HepG2 (cell line): ENCODE results near the gene KCNQ1OT1. TPM values are rescaled to one million over a fixed set of nuclear protein-coding genes. Genes with fewer than 3 reads are reported as not detected.
A peak's percentile ranks its signal among the peaks of the same experiment; 100 is the strongest.

Experiments used
- ARHGAP35 ChIP-seq: sonication (generic); formaldehyde crosslinking; IDR thresholded peaks from 2 replicates; pipeline ENCODE4 v1.9.0; 2022; ENCODE audit warnings: mild to moderate bottlenecking, inconsistent platforms, moderate library complexity, missing genetic modification reagents, borderline replicate concordance
- ARNT ChIP-seq: fragments of 450-650 bp; IDR thresholded peaks from 2 replicates; pipeline ENCODE4 v1.6.1; 2017
- CREBL2 ChIP-seq: sonication (generic); formaldehyde crosslinking; IDR thresholded peaks from 2 replicates; pipeline ENCODE4 v1.8.1; 2023; ENCODE audit warnings: missing genetic modification reagents, mild to moderate bottlenecking, borderline replicate concordance
- GFI1 ChIP-seq: sonication (generic); formaldehyde crosslinking; IDR thresholded peaks from 2 replicates; pipeline ENCODE4 v1.5.0; 2020; ENCODE audit warnings: missing genetic modification reagents, mild to moderate bottlenecking, borderline replicate concordance
- MBNL3 ChIP-seq: fragments of 250-450 bp; sonication (Bioruptor Pico); conservative IDR thresholded peaks from 2 replicates; pipeline ENCODE4 v1.8.0; 2022; ENCODE audit warnings: mild to moderate bottlenecking, inconsistent platforms
- MTF1 ChIP-seq: sonication (generic); formaldehyde crosslinking; IDR thresholded peaks from 2 replicates; pipeline ENCODE4 v1.5.0; 2020; ENCODE audit warnings: missing genetic modification reagents
- NR2F2 ChIP-seq: IDR thresholded peaks from 2 replicates; pipeline ENCODE4 v1.6.1; 2012; ENCODE audit warnings: low read depth, inconsistent platforms, borderline replicate concordance
- PCBP2 ChIP-seq: fragments of 200-400 bp; formaldehyde crosslinking; optimal IDR thresholded peaks from 2 replicates; pipeline ENCODE3; 2018; ENCODE audit warnings: low read length, low read depth; ENCODE audit not compliant: poor library complexity, severe bottlenecking
- RNF2 ChIP-seq: fragments of 450-650 bp; conservative IDR thresholded peaks from 2 replicates; pipeline ENCODE4 v1.6.1; 2016; ENCODE audit warnings: low read depth
- SKI ChIP-seq: fragments of 450-650 bp; IDR thresholded peaks from one replicate; pipeline ENCODE4 v1.6.1; 2018; ENCODE audit warnings: mild to moderate bottlenecking; ENCODE audit not compliant: partially characterized antibody
- SP4 ChIP-seq: sonication (generic); formaldehyde crosslinking; IDR thresholded peaks from 2 replicates; pipeline ENCODE4 v1.8.1; 2023; ENCODE audit warnings: mild to moderate bottlenecking, missing genetic modification reagents
- SRSF1 ChIP-seq: fragments of 200-400 bp; formaldehyde crosslinking; optimal IDR thresholded peaks from 2 replicates; pipeline ENCODE3; 2017; ENCODE audit warnings: mild to moderate bottlenecking, low read depth, low read length, moderate library complexity
- TBX3 ChIP-seq: fragments of 450-650 bp; IDR thresholded peaks from 2 replicates; pipeline ENCODE4 v1.6.1; 2017; ENCODE audit warnings: antibody characterized with exemption, mild to moderate bottlenecking, inconsistent platforms, borderline replicate concordance
- TP53 ChIP-seq: sonication (generic); formaldehyde crosslinking; conservative IDR thresholded peaks from 2 replicates; pipeline ENCODE4 v1.4.0; 2020; ENCODE audit warnings: missing genetic modification reagents
- U2AF1 ChIP-seq: fragments of 200-400 bp; formaldehyde crosslinking; optimal IDR thresholded peaks from 2 replicates; pipeline ENCODE3; 2017; ENCODE audit warnings: mild to moderate bottlenecking, low read depth, low read length
- ZBTB38 ChIP-seq: sonication (generic); formaldehyde crosslinking; IDR thresholded peaks from 2 replicates; pipeline ENCODE4 v1.5.1; 2020; ENCODE audit warnings: mild to moderate bottlenecking, missing genetic modification reagents
- ZFX ChIP-seq: sonication (generic); formaldehyde crosslinking; IDR thresholded peaks from 2 replicates; pipeline ENCODE4 v1.4.0; 2020; ENCODE audit warnings: mild to moderate bottlenecking, low read depth, missing genetic modification reagents, moderate library complexity
- ZFYVE20 ChIP-seq: sonication (generic); formaldehyde crosslinking; IDR thresholded peaks from 2 replicates; pipeline ENCODE4 v1.8.0; 2023; ENCODE audit warnings: low read depth, mild to moderate bottlenecking, moderate library complexity, missing genetic modification reagents, borderline replicate concordance
- ZNF276 ChIP-seq: sonication (generic); formaldehyde crosslinking; IDR thresholded peaks from 2 replicates; pipeline ENCODE4 v1.4.0; 2020; ENCODE audit warnings: mild to moderate bottlenecking, low read depth, missing genetic modification reagents
- ZNF550 ChIP-seq: sonication (generic); formaldehyde crosslinking; IDR thresholded peaks from 2 replicates; pipeline ENCODE4 v1.4.0; 2020; ENCODE audit warnings: mild to moderate bottlenecking, missing genetic modification reagents, borderline replicate concordance
- ZNF614 ChIP-seq: IDR thresholded peaks from 2 replicates; pipeline ENCODE4 v1.6.1; 2018; ENCODE audit warnings: missing biosample characterization, missing genetic modification reagents, inconsistent platforms, borderline replicate concordance
- ZNF616 ChIP-seq: sonication (generic); formaldehyde crosslinking; IDR thresholded peaks from 2 replicates; pipeline ENCODE4 v1.5.0; 2020; ENCODE audit warnings: low read depth, mild to moderate bottlenecking, missing genetic modification reagents
- ZNF761 ChIP-seq: sonication (generic); formaldehyde crosslinking; conservative IDR thresholded peaks from 2 replicates; pipeline ENCODE4 v1.4.0; 2020; ENCODE audit warnings: mild to moderate bottlenecking, missing genetic modification reagents
- polyA plus RNA-seq, 8 experiments: library from polyadenylated mRNA; depleted of rRNA in 3 of 8; stranded (reverse) in 7 of 8; unstranded in 1 of 8; fragments of >200 nt; fragmentation: Illumina TruSeq in 4 of 8; extraction: Trizol in 4 of 8; gene quantifications; 2 replicates each; pipeline versions ENCODE4 v1.2.1 to v1.2.3, GENCODE V29; 2011 to 2016; ENCODE audit warnings: low read depth in 4 of 8, missing spikeins in 1 of 8, mixed read lengths in 1 of 8; ENCODE audit not compliant: insufficient read depth in 1 of 8
- total RNA-seq, 5 experiments: library from RNA; depleted of rRNA; stranded (reverse); fragments of >200 nt; fragmentation: Illumina TruSeq; extraction: Trizol; gene quantifications; 2 replicates each; pipeline ENCODE4 v1.2.3, GENCODE V29; 2016; ENCODE audit warnings: low read depth in 1 of 5
- TF ChIP-seq, protein P1 (sequence below): IDR thresholded peaks from 2 replicates; pipeline ENCODE4 v1.6.1; 2012; ENCODE audit warnings: low read depth, low read length, improper control_type of control experiment
- TF ChIP-seq, protein P2 (sequence below): IDR thresholded peaks from 2 replicates; pipeline ENCODE4 v1.6.1; 2016

KCNQ1OT1 gene
- total and polyA plus RNA-seq, 2 of the 13 experiments (the other 11 are each of a cell fraction or from before 2014, with no cell fraction given) = 1.3 to 18.9 TPM

DNA sequence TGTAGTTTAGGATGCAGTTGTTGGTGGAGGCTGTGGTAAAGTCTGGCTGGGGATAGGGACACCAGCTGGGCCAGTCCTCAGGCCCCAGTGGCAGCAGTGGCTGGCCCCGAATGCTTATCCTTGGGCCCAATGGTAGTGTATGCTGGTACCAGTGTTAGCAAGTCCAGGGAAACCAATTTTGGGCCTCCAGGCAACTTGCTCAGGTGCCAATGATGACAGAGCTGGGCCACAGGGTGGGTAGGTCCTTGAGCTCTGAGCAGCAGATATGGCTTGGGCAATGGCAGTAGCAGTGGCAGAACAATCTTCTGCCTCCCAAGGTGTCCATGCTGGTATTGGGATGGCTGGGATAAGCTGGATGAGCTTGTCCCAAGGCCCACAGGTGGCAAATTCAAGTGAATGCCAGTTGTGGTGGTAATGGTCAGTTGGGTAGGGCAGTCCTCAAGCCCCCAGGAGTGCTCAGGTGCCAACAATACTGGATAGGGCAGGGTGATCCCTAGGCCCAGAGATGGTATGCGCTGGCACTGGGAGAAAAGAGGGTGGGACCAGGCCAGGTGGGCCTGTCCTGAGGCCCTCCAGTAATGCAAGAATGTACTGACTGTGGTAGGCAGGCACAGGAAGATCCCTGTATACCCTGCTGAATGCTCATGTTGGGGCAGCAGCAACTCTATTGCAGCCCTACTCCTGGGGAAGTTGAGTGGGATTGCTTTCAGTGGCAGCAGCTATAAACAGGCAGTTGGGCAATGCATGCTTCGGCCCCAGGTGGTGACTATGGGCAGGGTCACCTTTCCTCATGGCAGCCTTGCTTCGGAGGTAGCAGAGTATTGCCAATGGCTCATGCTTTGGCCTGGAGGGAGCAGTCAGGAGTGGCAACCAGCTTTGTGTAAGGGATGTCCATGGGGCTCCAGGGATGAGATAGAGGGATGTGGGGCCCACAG is 54.7 kb downstream of the KCNQ1OT1 start (continued):
- no peak for TF ChIP-seq MTF1 (CRISPR knock-in tag)
- TF ChIP-seq ZNF550 (CRISPR knock-in tag) = no peak
- TF ChIP-seq TP53 = 0 out of 2 replicates have a peak, but pooled peaks have one; percentile 10
- TF ChIP-seq ZFX (CRISPR knock-in tag) = 0 out of 2 replicates have a peak, but pooled peaks have one; percentile 14
- TF ChIP-seq SRSF1 = no peak
- 0 out of 2 replicates have a peak, but pooled peaks have one; percentile 36 for TF ChIP-seq ZBTB38 (CRISPR knock-in tag)
- TF ChIP-seq U2AF1 = no peak
- no peak for TF ChIP-seq PCBP2
- no peak for TF ChIP-seq MBNL3
- TF ChIP-seq ZNF761 = no peak
- no peak for TF ChIP-seq ARHGAP35 (CRISPR knock-in tag)
- peak; percentile 39; the same call in 1 of the 2 replicates for TF ChIP-seq NR2F2
- no peak for TF ChIP-seq SKI
- no peak for TF ChIP-seq GFI1 (CRISPR knock-in tag)
- TF ChIP-seq ZFYVE20 (CRISPR knock-in tag) = no peak
- TF ChIP-seq, protein P1, sequence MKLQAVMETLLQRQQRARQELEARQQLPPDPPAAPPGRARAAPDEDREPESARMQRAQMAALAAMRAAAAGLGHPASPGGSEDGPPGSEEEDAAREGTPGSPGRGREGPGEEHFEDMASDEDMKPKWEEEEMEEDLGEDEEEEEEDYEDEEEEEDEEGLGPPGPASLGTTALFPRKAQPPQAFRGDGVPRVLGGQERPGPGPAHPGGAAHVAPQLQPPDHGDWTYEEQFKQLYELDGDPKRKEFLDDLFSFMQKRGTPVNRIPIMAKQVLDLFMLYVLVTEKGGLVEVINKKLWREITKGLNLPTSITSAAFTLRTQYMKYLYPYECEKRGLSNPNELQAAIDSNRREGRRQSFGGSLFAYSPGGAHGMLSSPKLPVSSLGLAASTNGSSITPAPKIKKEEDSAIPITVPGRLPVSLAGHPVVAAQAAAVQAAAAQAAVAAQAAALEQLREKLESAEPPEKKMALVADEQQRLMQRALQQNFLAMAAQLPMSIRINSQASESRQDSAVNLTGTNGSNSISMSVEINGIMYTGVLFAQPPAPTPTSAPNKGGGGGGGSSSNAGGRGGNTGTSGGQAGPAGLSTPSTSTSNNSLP = no peak
- no peak for TF ChIP-seq ARNT
- TF ChIP-seq, protein P2, sequence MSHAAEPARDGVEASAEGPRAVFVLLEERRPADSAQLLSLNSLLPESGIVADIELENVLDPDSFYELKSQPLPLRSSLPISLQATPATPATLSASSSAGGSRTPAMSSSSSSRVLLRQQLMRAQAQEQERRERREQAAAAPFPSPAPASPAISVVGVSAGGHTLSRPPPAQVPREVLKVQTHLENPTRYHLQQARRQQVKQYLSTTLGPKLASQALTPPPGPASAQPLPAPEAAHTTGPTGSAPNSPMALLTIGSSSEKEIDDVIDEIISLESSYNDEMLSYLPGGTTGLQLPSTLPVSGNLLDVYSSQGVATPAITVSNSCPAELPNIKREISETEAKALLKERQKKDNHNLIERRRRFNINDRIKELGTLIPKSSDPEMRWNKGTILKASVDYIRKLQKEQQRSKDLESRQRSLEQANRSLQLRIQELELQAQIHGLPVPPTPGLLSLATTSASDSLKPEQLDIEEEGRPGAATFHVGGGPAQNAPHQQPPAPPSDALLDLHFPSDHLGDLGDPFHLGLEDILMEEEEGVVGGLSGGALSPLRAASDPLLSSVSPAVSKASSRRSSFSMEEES = peak; percentile 12; the same call in 1 of the 2 replicates
- no peak for TF ChIP-seq ZNF614 (CRISPR knock-in tag)
- TF ChIP-seq RNF2 = no peak
- peak; percentile 29; the same call in 1 of the 2 replicates for TF ChIP-seq SP4 (CRISPR knock-in tag)
- no peak for TF ChIP-seq TBX3
- TF ChIP-seq ZNF276 = no peak
- no peak for TF ChIP-seq CREBL2 (CRISPR knock-in tag)
- no peak for TF ChIP-seq ZNF616 (CRISPR knock-in tag)
